IMR-90 (cell line): ENCODE measurements around the gene PFKFB1. TPM values are rescaled to one million over a fixed set of nuclear protein-coding genes. Genes with fewer than 3 reads are reported as not detected.

Experiments
- ATAC-seq: fragments of 200-7000 bp; cut with Tn5 transposase; 2 replicates; pipeline ENCODE4 v1.9.1; 2020; ENCODE audit warnings: low read depth, mild to moderate bottlenecking, moderate library complexity
- BruUV-seq: library from RNA; stranded (reverse); fragments of 400-500 nt; replicated peaks from 2 replicates; lab custom pipeline; 2021; lab: Mats Ljungman, UMichigan
- CTCF ChIA-PET: fragments of 300-600 bp; formaldehyde crosslinking; extraction: SDS; loops from one replicate; lab custom pipeline; 2021; ENCODE audit warnings: antibody characterized with exemption; lab: Yijun Ruan, JAX
- POLR2A ChIA-PET: fragments of 300-600 bp; sonication (Branson Sonifier 250); formaldehyde crosslinking; loops from one replicate; lab custom pipeline; 2022; ENCODE audit warnings: antibody characterized with exemption; ENCODE audit not compliant: unreplicated experiment; lab: Charles Lee
- DNase-seq: peaks from one replicate; pipeline ENCODE4 v3.0.0; 2013
- H2AFZ ChIP-seq: replicated peaks from 2 replicates; pipeline ENCODE3; 2013; ENCODE audit warnings: low read length, mild to moderate bottlenecking; ENCODE audit not compliant: poor library complexity
- H2AK5ac ChIP-seq: 2 replicates; pipeline ENCODE4 v1.6.1; 2013; ENCODE audit warnings: low read depth, low read length, inconsistent platforms
- H2AK9ac ChIP-seq: replicated peaks from 2 replicates; pipeline ENCODE3; 2013; ENCODE audit warnings: mild to moderate bottlenecking, low read depth, low read length, moderate library complexity; ENCODE audit not compliant: poor library complexity
- H2BK120ac ChIP-seq: 2 replicates; pipeline ENCODE4 v1.6.1; 2013; ENCODE audit warnings: low read depth, low read length, inconsistent platforms
- H2BK15ac ChIP-seq: 3 replicates; pipeline ENCODE4 v1.6.1; 2013; ENCODE audit warnings: low read depth, low read length, inconsistent platforms
- H2BK20ac ChIP-seq: 2 replicates; pipeline ENCODE4 v1.6.1; 2013; ENCODE audit warnings: low read depth, mild to moderate bottlenecking, inconsistent platforms, low read length, moderate library complexity
- H2BK5ac ChIP-seq: 2 replicates; pipeline ENCODE4 v1.6.1; 2013; ENCODE audit warnings: mild to moderate bottlenecking, low read depth, low read length, inconsistent platforms; ENCODE audit not compliant: poor library complexity, severe bottlenecking
- H3K14ac ChIP-seq: replicated peaks from 2 replicates; pipeline ENCODE4 v1.6.1; 2013; ENCODE audit warnings: low read depth, low read length, inconsistent platforms
- H3K18ac ChIP-seq: 2 replicates; pipeline ENCODE4 v1.6.1; 2013; ENCODE audit warnings: low read depth, low read length, control low read depth
- H3K23ac ChIP-seq: 2 replicates; pipeline ENCODE4 v1.6.1; 2013; ENCODE audit warnings: low read depth, low read length, inconsistent platforms
- H3K27ac ChIP-seq: 2 replicates; pipeline ENCODE4 v1.5.1; 2013; ENCODE audit warnings: mild to moderate bottlenecking, control low read depth, low read length; ENCODE audit not compliant: insufficient read depth
- H3K27me3 ChIP-seq: 2 replicates; pipeline ENCODE4 v1.6.1; 2013; ENCODE audit warnings: low read length; ENCODE audit not compliant: control insufficient read depth, insufficient read depth
- H3K36me3 ChIP-seq: 2 replicates; pipeline ENCODE4 v1.6.1; 2013; ENCODE audit warnings: low read length, mixed read lengths; ENCODE audit not compliant: control insufficient read depth, insufficient read depth
- H3K4ac ChIP-seq: 2 replicates; pipeline ENCODE4 v1.6.1; 2013; ENCODE audit warnings: low read depth, low read length, inconsistent platforms
- H3K4me1 ChIP-seq: 2 replicates; pipeline ENCODE4 v1.6.1; 2013; ENCODE audit warnings: low read length, mixed read lengths; ENCODE audit not compliant: control insufficient read depth, insufficient read depth
- H3K4me2 ChIP-seq: 2 replicates; pipeline ENCODE4 v1.6.1; 2013; ENCODE audit warnings: low read depth, mild to moderate bottlenecking, control low read depth, low read length, moderate library complexity
- H3K4me3 ChIP-seq: 2 replicates; pipeline ENCODE4 v1.5.1; 2013; ENCODE audit warnings: low read depth, mild to moderate bottlenecking, control low read depth, low read length, moderate library complexity; ENCODE audit not compliant: insufficient read depth
- H3K56ac ChIP-seq: 2 replicates; pipeline ENCODE4 v1.6.1; 2013; ENCODE audit warnings: low read length, inconsistent platforms; ENCODE audit not compliant: insufficient read depth; ENCODE audit errors: extremely low read depth
- H3K79me1 ChIP-seq, 2 experiments: 2 replicates each; pipeline ENCODE4 v1.6.1; 2013; ENCODE audit warnings: low read length in 2 of 2, inconsistent platforms in 1 of 2, low read depth in 1 of 2
- H3K9ac ChIP-seq: 2 replicates; pipeline ENCODE4 v1.6.1; 2013; ENCODE audit warnings: low read depth, low read length, control low read depth
- H3K9me1 ChIP-seq: 2 replicates; pipeline ENCODE4 v1.6.1; 2013; ENCODE audit warnings: low read length, inconsistent platforms; ENCODE audit not compliant: insufficient read depth
- H3K9me3 ChIP-seq: 2 replicates; pipeline ENCODE4 v1.6.1; 2013; ENCODE audit warnings: low read length; ENCODE audit not compliant: control insufficient read depth, insufficient read depth
- H4K20me1 ChIP-seq: 2 replicates; pipeline ENCODE4 v1.6.1; 2013; ENCODE audit warnings: low read length, inconsistent platforms; ENCODE audit not compliant: insufficient read depth
- H4K5ac ChIP-seq: 2 replicates; pipeline ENCODE4 v1.6.1; 2013; ENCODE audit warnings: mild to moderate bottlenecking, low read depth, low read length, control low read depth
- H4K8ac ChIP-seq, 2 experiments: 2 replicates each; pipeline ENCODE4 v1.6.1; 2013; ENCODE audit warnings: low read depth in 2 of 2, low read length in 2 of 2, control low read depth in 1 of 2, inconsistent platforms in 1 of 2
- H4K91ac ChIP-seq: 2 replicates; pipeline ENCODE4 v1.6.1; 2013; ENCODE audit warnings: low read depth, low read length, inconsistent platforms; ENCODE audit not compliant: insufficient read depth
- BHLHE40 ChIP-seq: fragments of 150-350 bp; IDR thresholded peaks from 2 replicates; pipeline ENCODE4 v1.6.1; 2016; ENCODE audit warnings: mild to moderate bottlenecking, low read depth, low read length
- CEBPB ChIP-seq: IDR thresholded peaks from 2 replicates; pipeline ENCODE4 v1.6.1; 2012; ENCODE audit warnings: low read depth, low read length, improper control_type of control experiment
- CHD1 ChIP-seq: IDR thresholded peaks from 2 replicates; pipeline ENCODE4 v1.6.1; 2012; ENCODE audit warnings: low read depth, low read length, improper control_type of control experiment
- ELK1 ChIP-seq: fragments of 150-350 bp; IDR thresholded peaks from 2 replicates; pipeline ENCODE4 v1.6.1; 2016; ENCODE audit warnings: low read depth, mild to moderate bottlenecking, low read length, moderate library complexity, borderline replicate concordance
- FOS ChIP-seq: fragments of 150-350 bp; IDR thresholded peaks from 2 replicates; pipeline ENCODE4 v1.6.1; 2016; ENCODE audit warnings: low read depth, low read length
- MAFK ChIP-seq: IDR thresholded peaks from 2 replicates; pipeline ENCODE4 v1.6.1; 2012; ENCODE audit warnings: low read depth, low read length, improper control_type of control experiment
- MAZ ChIP-seq: IDR thresholded peaks from 2 replicates; pipeline ENCODE4 v1.6.1; 2012; ENCODE audit warnings: low read depth, mild to moderate bottlenecking, low read length, improper control_type of control experiment, moderate library complexity, borderline replicate concordance
- MXI1 ChIP-seq: IDR thresholded peaks from 2 replicates; pipeline ENCODE4 v1.6.1; 2012; ENCODE audit warnings: low read depth, mild to moderate bottlenecking, low read length, moderate library complexity, borderline replicate concordance
- NFE2L2 ChIP-seq: fragments of 150-350 bp; IDR thresholded peaks from 2 replicates; pipeline ENCODE4 v1.6.1; 2016; ENCODE audit warnings: low read depth, mild to moderate bottlenecking, low read length
- POLR2A ChIP-seq: IDR thresholded peaks from 2 replicates; pipeline ENCODE4 v1.6.1; 2012; ENCODE audit warnings: mild to moderate bottlenecking, low read depth, low read length
- RAD21 ChIP-seq: IDR thresholded peaks from 2 replicates; pipeline ENCODE4 v1.6.1; 2012; ENCODE audit warnings: low read length, improper control_type of control experiment
- RCOR1 ChIP-seq: IDR thresholded peaks from 2 replicates; pipeline ENCODE4 v1.6.1; 2012; ENCODE audit warnings: mild to moderate bottlenecking, low read length, improper control_type of control experiment; ENCODE audit not compliant: insufficient replicate concordance
- RFX5 ChIP-seq: IDR thresholded peaks from 2 replicates; pipeline ENCODE4 v1.8.0; 2012; ENCODE audit warnings: low read depth, mild to moderate bottlenecking, low read length, moderate library complexity
- SMC3 ChIP-seq: fragments of 150-350 bp; IDR thresholded peaks from 2 replicates; pipeline ENCODE4 v1.6.1; 2016; ENCODE audit warnings: low read depth, mild to moderate bottlenecking, antibody characterized with exemption, low read length, moderate library complexity
- USF2 ChIP-seq: fragments of 150-350 bp; IDR thresholded peaks from 2 replicates; pipeline ENCODE4 v1.6.1; 2017; ENCODE audit warnings: mild to moderate bottlenecking, antibody characterized with exemption, low read length, low read depth
- WGBS, 2 experiments: methylation state at CpG; one replicate each; pipeline versions ENCODE4 v1.1.5 to v1.1.7; 2013; ENCODE audit warnings: missing lambda C conversion rate in 2 of 2; ENCODE audit not compliant: insufficient read length in 1 of 2; ENCODE audit errors: extremely low coverage in 2 of 2; 5-methylcytosine and 5-hydroxymethylcytosine counted together
- dilution Hi-C: fragments of 300-500 bp; cut with HindIII; formaldehyde crosslinking; loops from one replicate; pipeline ENCODE4 v1.14.3; 2018; ENCODE audit warnings: low sequenced_read_pairs; ENCODE audit not compliant: unreplicated experiment
- in situ Hi-C: fragments of 300-500 bp; cut with MboI; formaldehyde crosslinking; loops from 3 replicates; pipeline ENCODE4 v1.14.3; 2019; ENCODE audit warnings: low sequenced_read_pairs, inconsistent platforms, mixed read lengths
- intact Hi-C: fragments of 100-400 bp; cut with micrococcal nuclease; formaldehyde crosslinking; loops from 2 replicates; pipeline ENCODE4 v1.10.0; 2022
- polyA plus RNA-seq, 3 experiments: library from polyadenylated mRNA; depleted of rRNA; stranded (reverse); fragments of >200 nt; gene quantifications; 2 replicates each; pipeline ENCODE4 v1.2.3, GENCODE V29; 2012; ENCODE audit warnings: low replicate concordance in 1 of 3
- total RNA-seq: library from RNA; depleted of rRNA; stranded (reverse); fragments of >200 nt; gene quantifications from 2 replicates; pipeline ENCODE4 v1.2.3, GENCODE V29; 2012

Gene PFKFB1
- total and polyA plus RNA-seq, 2 of the 4 experiments (the other 2 are of a cell fraction): under 0.01 to 0.15 TPM

- no peak for TF ChIP-seq MAZ
Observed at GRCh38 chrX:55030271-55031205, 36.5 kb upstream of the PFKFB1 start, which contains the start of gene ALAS2 (continued).

GRCh38 chrX:55029291-55029690, 35.3 kb upstream of the PFKFB1 start:
- H3K9me3 ChIP-seq: no peaks in the 10 kb centered on the region
- no peaks in the 10 kb centered on the region for H3K9me1 ChIP-seq
- BruUV-seq: no TSS peak
- H2BK20ac ChIP-seq: no peak overlapping the region
- POLR2A ChIA-PET: no interaction called here
- H3K4me2 ChIP-seq: no peak overlapping the region
- no peaks in the 10 kb centered on the region for H3K4me1 ChIP-seq
- in situ Hi-C loops (no loop called here), intact Hi-C loops (no loop called here), dilution Hi-C loops (no loop called here)
- H2BK15ac ChIP-seq: no peak overlapping the region
- H3K14ac ChIP-seq: no peak overlapping the region
- CTCF ChIA-PET: no interaction called here
- H4K91ac ChIP-seq: no peak overlapping the region
- H3K4me3 ChIP-seq: no peak overlapping the region
- no peak overlapping the region for H4K8ac ChIP-seq
- no CpG with 5 or more reads among the region's 2 CpGs for WGBS, 2 experiments
- no peaks in the 10 kb centered on the region for H3K79me1 ChIP-seq
- no peak overlapping the region for H3K23ac ChIP-seq
- H2AK5ac ChIP-seq: no peak overlapping the region
- no peak for DNase-seq
- no peak overlapping the region for H3K18ac ChIP-seq
- H3K4ac ChIP-seq: no peak overlapping the region
- no peak overlapping the region for H2BK5ac ChIP-seq
- H3K27ac ChIP-seq: no peak overlapping the region
- no peak overlapping the region for H2BK120ac ChIP-seq
- no peak for ATAC-seq
- H3K27me3 ChIP-seq: peaks cover 11% of the 10 kb centered on the region
- no peak overlapping the region for H2AK9ac ChIP-seq
- no peak overlapping the region for H3K56ac ChIP-seq
- H2AFZ ChIP-seq: no peak overlapping the region
- H4K20me1 ChIP-seq: no peaks in the 10 kb centered on the region
- H4K5ac ChIP-seq: no peak overlapping the region
- no peaks in the 10 kb centered on the region for H3K36me3 ChIP-seq
- no peak overlapping the region for H3K9ac ChIP-seq
- TF ChIP-seq MAZ (no peak), USF2 (no peak), MAFK (no peak), RFX5 (no peak), BHLHE40 (no peak), SMC3 (no peak), RAD21 (no peak), MXI1 (no peak), RCOR1 (no peak), ELK1 (no peak), CEBPB (no peak), FOS (no peak), POLR2A (no peak), NFE2L2 (no peak), CHD1 (no peak)
